Measurements from ENCODE around the gene OR10A5.

DNA sequence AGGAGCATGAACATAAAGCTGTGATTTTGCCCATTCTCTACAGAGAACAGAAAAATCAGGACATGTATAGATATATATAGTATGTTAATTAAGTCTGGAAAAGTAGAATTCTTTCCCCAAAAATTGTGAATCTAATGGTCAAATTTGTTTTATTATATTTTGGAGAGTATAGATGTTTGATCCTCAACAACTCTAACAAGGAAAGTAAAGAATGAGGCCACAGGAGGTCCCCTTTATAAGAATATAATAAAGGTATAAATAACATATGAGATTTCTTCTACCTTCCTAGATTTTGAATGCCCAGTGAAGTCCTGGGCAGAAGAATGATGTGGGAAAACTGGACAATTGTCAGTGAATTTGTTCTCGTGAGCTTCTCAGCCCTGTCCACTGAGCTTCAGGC lies 30.8 kb downstream of the OR10A5 start, which contains the start of gene OR10A4:
- TF ChIP-seq SIN3A (IDR thresholded peaks at IDR 0.05; ENCODE audit: borderline replicate concordance, insufficient read depth, low read depth, low read length), result no peak
- TF ChIP-seq, protein P1, sequence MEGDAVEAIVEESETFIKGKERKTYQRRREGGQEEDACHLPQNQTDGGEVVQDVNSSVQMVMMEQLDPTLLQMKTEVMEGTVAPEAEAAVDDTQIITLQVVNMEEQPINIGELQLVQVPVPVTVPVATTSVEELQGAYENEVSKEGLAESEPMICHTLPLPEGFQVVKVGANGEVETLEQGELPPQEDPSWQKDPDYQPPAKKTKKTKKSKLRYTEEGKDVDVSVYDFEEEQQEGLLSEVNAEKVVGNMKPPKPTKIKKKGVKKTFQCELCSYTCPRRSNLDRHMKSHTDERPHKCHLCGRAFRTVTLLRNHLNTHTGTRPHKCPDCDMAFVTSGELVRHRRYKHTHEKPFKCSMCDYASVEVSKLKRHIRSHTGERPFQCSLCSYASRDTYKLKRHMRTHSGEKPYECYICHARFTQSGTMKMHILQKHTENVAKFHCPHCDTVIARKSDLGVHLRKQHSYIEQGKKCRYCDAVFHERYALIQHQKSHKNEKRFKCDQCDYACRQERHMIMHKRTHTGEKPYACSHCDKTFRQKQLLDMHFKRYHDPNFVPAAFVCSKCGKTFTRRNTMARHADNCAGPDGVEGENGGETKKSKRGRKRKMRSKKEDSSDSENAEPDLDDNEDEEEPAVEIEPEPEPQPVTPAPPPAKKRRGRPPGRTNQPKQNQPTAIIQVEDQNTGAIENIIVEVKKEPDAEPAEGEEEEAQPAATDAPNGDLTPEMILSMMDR (IDR thresholded peaks at IDR 0.05), result no peak
- no peak for TF ChIP-seq POLR2AphosphoS5 (IDR thresholded peaks at IDR 0.05; ENCODE audit: low read depth, low read length)

All from Panc1 (cell line).